Keratinocyte (primary cell): ENCODE measurements around the gene DNAH12.

ENCODE experiments used
- EZH2 ChIP-seq: IDR thresholded peaks from one replicate; pipeline ENCODE4 v1.6.1; 2012; ENCODE audit warnings: inconsistent platforms, mild to moderate bottlenecking, low read length, moderate library complexity
- TF ChIP-seq, protein P1 (sequence below), 3 experiments: IDR thresholded peaks in 1 of 3; conservative IDR thresholded peaks in 1 of 3; optimal IDR thresholded peaks in 1 of 3; 2 replicates in 2 of 3; 3 replicates in 1 of 3; pipeline versions ENCODE3 to v1.5.1; 2011; ENCODE audit warnings: low read length in 3 of 3, mild to moderate bottlenecking in 3 of 3, moderate library complexity in 2 of 3, control low read depth in 1 of 3, inconsistent platforms in 1 of 3; ENCODE audit not compliant: insufficient read depth in 2 of 3; ENCODE audit errors: extremely low read depth in 1 of 3

DNA sequence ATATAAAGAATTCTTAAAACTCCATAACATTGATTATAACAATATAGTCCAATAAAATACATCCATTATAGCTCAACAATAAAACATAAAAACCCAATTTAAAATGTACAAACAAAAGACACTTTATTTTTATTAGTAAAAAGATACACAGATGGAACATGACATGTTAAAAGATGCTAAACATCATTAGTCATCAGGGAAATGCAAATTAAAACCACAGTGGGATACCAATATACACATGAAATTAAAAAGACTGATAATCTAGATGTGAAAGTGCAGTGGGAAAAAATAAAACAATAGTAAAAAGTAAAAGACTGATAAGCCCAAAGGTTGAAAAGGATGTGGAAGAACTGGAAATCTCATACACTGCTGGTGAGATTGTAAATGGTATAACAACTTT, 46.2 kb downstream of the DNAH12 start:
- TF ChIP-seq, protein P1, sequence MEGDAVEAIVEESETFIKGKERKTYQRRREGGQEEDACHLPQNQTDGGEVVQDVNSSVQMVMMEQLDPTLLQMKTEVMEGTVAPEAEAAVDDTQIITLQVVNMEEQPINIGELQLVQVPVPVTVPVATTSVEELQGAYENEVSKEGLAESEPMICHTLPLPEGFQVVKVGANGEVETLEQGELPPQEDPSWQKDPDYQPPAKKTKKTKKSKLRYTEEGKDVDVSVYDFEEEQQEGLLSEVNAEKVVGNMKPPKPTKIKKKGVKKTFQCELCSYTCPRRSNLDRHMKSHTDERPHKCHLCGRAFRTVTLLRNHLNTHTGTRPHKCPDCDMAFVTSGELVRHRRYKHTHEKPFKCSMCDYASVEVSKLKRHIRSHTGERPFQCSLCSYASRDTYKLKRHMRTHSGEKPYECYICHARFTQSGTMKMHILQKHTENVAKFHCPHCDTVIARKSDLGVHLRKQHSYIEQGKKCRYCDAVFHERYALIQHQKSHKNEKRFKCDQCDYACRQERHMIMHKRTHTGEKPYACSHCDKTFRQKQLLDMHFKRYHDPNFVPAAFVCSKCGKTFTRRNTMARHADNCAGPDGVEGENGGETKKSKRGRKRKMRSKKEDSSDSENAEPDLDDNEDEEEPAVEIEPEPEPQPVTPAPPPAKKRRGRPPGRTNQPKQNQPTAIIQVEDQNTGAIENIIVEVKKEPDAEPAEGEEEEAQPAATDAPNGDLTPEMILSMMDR (optimal IDR thresholded peaks at IDR 0.05 in 1 of 3, IDR thresholded peaks at IDR 0.05 in 1 of 3, conservative IDR thresholded peaks at IDR 0.05 in 1 of 3; ENCODE audit: extremely low read depth in 1 of 3, insufficient read depth in 2 of 3, low read length in 3 of 3), result no peak
- no peak for TF ChIP-seq EZH2
